GM20000 (cell line): Measurements from ENCODE around the gene C9orf72.

ENCODE experiments used
- DNase-seq: peaks from one replicate; pipeline ENCODE4 v3.0.0; 2012; ENCODE audit warnings: low spot score
- CTCF ChIP-seq: IDR thresholded peaks from 2 replicates; pipeline ENCODE4 v1.5.1; 2012; ENCODE audit warnings: mild to moderate bottlenecking, control low read depth; ENCODE audit errors: extremely low read depth, missing control alignments

The C9orf72 gene

GRCh38 chr9:27591672-27592071, 18.4 kb upstream of the C9orf72 start:
- no peak for TF ChIP-seq CTCF
- no peak for DNase-seq

DNA sequence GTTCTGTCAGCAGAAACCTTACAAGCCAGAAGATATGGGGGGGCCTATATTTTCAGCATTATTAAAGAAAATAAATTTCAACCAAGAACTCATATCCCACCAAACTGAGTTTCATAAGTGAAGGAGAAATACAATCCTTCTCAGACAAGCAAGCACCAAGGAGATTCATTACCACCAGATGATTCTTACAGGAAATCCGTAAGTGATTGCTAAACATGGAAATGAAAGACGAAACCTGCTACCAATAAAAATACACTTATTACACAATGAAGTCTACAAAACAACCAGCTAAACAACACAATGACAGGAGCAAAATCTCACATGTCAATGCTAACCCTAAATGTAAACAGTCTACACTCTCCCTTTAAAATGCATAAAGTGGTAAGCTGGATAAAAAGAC, 17.8 kb upstream of the C9orf72 start:
- DNase-seq, result no peak

DNA sequence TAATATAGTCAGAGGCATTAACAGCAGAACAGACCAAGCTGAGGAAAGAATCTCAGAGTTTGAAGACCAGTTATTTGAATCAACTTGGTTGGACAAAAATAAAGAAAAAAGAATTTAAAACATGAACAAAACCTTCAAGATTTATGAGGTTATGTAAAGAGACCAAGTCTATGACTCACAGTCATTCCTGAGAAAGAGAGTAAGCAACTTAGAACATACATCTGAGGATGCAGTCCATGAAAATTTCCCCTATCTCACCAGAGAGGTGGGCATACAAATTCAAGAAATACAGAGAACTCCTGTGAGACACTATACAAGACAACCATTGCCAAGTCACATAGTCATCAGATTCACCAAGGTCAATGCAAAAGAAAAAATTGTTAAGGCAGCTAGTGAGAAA, 17.4 kb upstream of the C9orf72 start:
- no peak for DNase-seq

More for the DNA sequence above, 17.8 kb upstream of the C9orf72 start:
- TF ChIP-seq CTCF, result no peak

GRCh38 chr9:27589462-27589861, 16.2 kb upstream of the C9orf72 start:
- DNase-seq, result no peak
- no peak for TF ChIP-seq CTCF

More for the DNA sequence above, 17.4 kb upstream of the C9orf72 start:
- TF ChIP-seq CTCF, result no peak

GRCh38 chr9:27586304-27586703, 13.0 kb upstream of the C9orf72 start:
- DNase-seq, result no peak
- TF ChIP-seq CTCF, result no peak

GRCh38 chr9:27584931-27585330, 11.7 kb upstream of the C9orf72 start:
- TF ChIP-seq CTCF, result no peak
- no peak for DNase-seq

GRCh38 chr9:27582794-27583193, 9.5 kb upstream of the C9orf72 start:
- no peak for TF ChIP-seq CTCF
- no peak for DNase-seq
